ENCODE measurements around the gene ZNF264. TPM values are rescaled to one million over a fixed set of nuclear protein-coding genes. Genes with fewer than 3 reads are reported as not detected.

The ZNF264 gene
- polyA plus RNA-seq, 3 donors: 19.5 to 24.6 (median 20.3) TPM

Other genes with a start within 250 kb of the ZNF264 start
- not detected for gene USP29, start 71.5 kb upstream of the ZNF264 start, polyA plus RNA-seq (ENCODE audit: insufficient read length in 3 of 3)
- gene ZIM3, start 46.3 kb upstream of the ZNF264 start, polyA plus RNA-seq (ENCODE audit: insufficient read length in 3 of 3): not detected
- gene DUXA, start 24.0 kb upstream of the ZNF264 start, polyA plus RNA-seq (ENCODE audit: insufficient read length in 3 of 3): not detected
- 1 to 10 TPM; 2.2 to 3.2 (median 2.7) TPM for gene AURKC, start 39.5 kb downstream of the ZNF264 start, polyA plus RNA-seq (ENCODE audit: insufficient read length in 3 of 3)
- gene ZNF805, start 49.1 kb downstream of the ZNF264 start, polyA plus RNA-seq (ENCODE audit: insufficient read length in 3 of 3): 1 to 10 TPM; 6.2 to 6.6 (median 6.2) TPM
- 1 to 10 TPM; 2.5 to 4.2 (median 2.5) TPM for gene ZNF460, start 89.0 kb downstream of the ZNF264 start, polyA plus RNA-seq (ENCODE audit: insufficient read length in 3 of 3)
- 10 to 100 TPM in 1 of 3 donors, 1 to 10 TPM in 2; 8.0 to 10.4 (median 8.2) TPM for gene ZNF543, start 129.0 kb downstream of the ZNF264 start, polyA plus RNA-seq (ENCODE audit: insufficient read length in 3 of 3)
- 10 to 100 TPM; 16.2 to 17.6 (median 17.3) TPM for gene ZNF304, start 159.8 kb downstream of the ZNF264 start, polyA plus RNA-seq (ENCODE audit: insufficient read length in 3 of 3)
- 10 to 100 TPM; 16.4 to 18.2 (median 18.2) TPM for gene TRAPPC2B, start 172.1 kb downstream of the ZNF264 start, polyA plus RNA-seq (ENCODE audit: insufficient read length in 3 of 3)
- 1 to 10 TPM; 5.9 to 7.0 (median 6.4) TPM for gene ZNF547, start 172.1 kb downstream of the ZNF264 start, polyA plus RNA-seq (ENCODE audit: insufficient read length in 3 of 3)
- gene ZNF548, start 198.4 kb downstream of the ZNF264 start, polyA plus RNA-seq (ENCODE audit: insufficient read length in 3 of 3): 10 to 100 TPM; 18.5 to 35.6 (median 20.5) TPM
- gene ZNF17, start 219.7 kb downstream of the ZNF264 start, polyA plus RNA-seq (ENCODE audit: insufficient read length in 3 of 3): 10 to 100 TPM; 11.6 to 12.6 (median 11.9) TPM
- gene ZNF749, start 243.8 kb downstream of the ZNF264 start, polyA plus RNA-seq (ENCODE audit: insufficient read length in 3 of 3): 10 to 100 TPM in 2 of 3 donors, 1 to 10 TPM in 1; 9.6 to 18.0 (median 10.5) TPM

Measured in renal cortex interstitium (tissue), 3 donors.